Body of pancreas (tissue), 4 donors: ENCODE results near the gene RILPL1. TPM values are rescaled to one million over a fixed set of nuclear protein-coding genes. Genes with fewer than 3 reads are reported as not detected.
A peak's percentile ranks its signal among the peaks of the same experiment; 100 is the strongest.
"Not testable (repeated sequence)": the region's sequence is repeated elsewhere in the genome, so short reads cannot be mapped to it uniquely, and the experiment has no call there.

Experiments used
- ATAC-seq: fragments of 150-250 bp; one replicate; pipeline ENCODE4 v1.9.1; 2016
- DNase-seq, 4 donors: peaks; one replicate each; pipeline ENCODE4 v3.0.0-alpha.2; 2019
- H3K27ac ChIP-seq, 4 donors: fragments of 200-600 bp; sonication (generic); 1 replicate in 3 of 4; 2 replicates in 1 of 4; pipeline versions ENCODE4 v1.5.1 to v1.6.1; 2016 to 2019; ENCODE audit warnings: mild to moderate bottlenecking in 1 of 4, mixed read lengths in 1 of 4, moderate library complexity in 1 of 4
- H3K27me3 ChIP-seq, 2 donors: fragments of 200-600 bp; sonication (generic); one replicate each; pipeline ENCODE4 v1.6.0; 2016; ENCODE audit warnings: mild to moderate bottlenecking in 1 of 2
- H3K36me3 ChIP-seq, 2 donors: fragments of 200-600 bp; sonication (generic); replicated peaks in 1 of 2; 2 replicates each; pipeline ENCODE4 v1.5.1; 2016; ENCODE audit warnings: low read depth in 2 of 2; ENCODE audit not compliant: insufficient read depth in 1 of 2
- H3K4me1 ChIP-seq: fragments of 200-600 bp; sonication (generic); one replicate; pipeline ENCODE4 v1.6.0; 2016
- H3K4me3 ChIP-seq, 2 donors: fragments of 200-600 bp; sonication (generic); 1 replicate in 1 of 2; 2 replicates in 1 of 2; pipeline ENCODE4 v1.5.1; 2016 to 2019
- H3K9me3 ChIP-seq, 3 donors: fragments of 200-600 bp; sonication (generic); 1 replicate in 2 of 3; 2 replicates in 1 of 3; pipeline ENCODE4 v1.5.1; 2016
- CTCF ChIP-seq, 7 experiments: fragments of 450-650 bp in 4 of 7; fragments of 200-600 bp in 3 of 7; sonication (generic) in 3 of 7; IDR thresholded peaks; one replicate each; pipeline ENCODE4 v1.5.1; 2016 to 2019; ENCODE audit warnings: antibody characterized with exemption in 7 of 7
- POLR2A ChIP-seq, 3 donors: fragments of 450-650 bp; IDR thresholded peaks; one replicate each; pipeline ENCODE4 v1.6.1; 2016; ENCODE audit warnings: antibody characterized with exemption in 3 of 3, mild to moderate bottlenecking in 2 of 3
- WGBS, 2 donors: methylation state at CpG; one replicate each; pipeline ENCODE4 v1.1.5; 2017; 5-methylcytosine and 5-hydroxymethylcytosine counted together
- intact Hi-C: fragments of 100-400 bp; cut with DNase I; formaldehyde crosslinking; loops from one replicate; pipeline ENCODE4 v1.15.1; 2023
- total RNA-seq, 2 donors: library from RNA; depleted of rRNA; stranded (reverse); fragments of >200 nt; gene quantifications; one replicate each; pipeline ENCODE4 v1.1.0, GENCODE V29; 2016

Gene RILPL1
- total RNA-seq, 2 donors from 2014 or later, result 4.3 to 4.9 TPM

GRCh38 chr12:123520567-123521474 is 12.7 kb downstream of the RILPL1 start:
- ATAC-seq, result no peak
- 87 to 90% methylated on average over 9 to 14 of the region's 14 CpGs for WGBS, 2 donors
- H3K36me3 ChIP-seq, result peaks cover 0 to 4% of the 10 kb centered on the region in 2 donors

GRCh38 chr12:123519141-123520001 is 14.1 kb downstream of the RILPL1 start:
- peak; percentile 39 to 68 (median 56) for DNase-seq
- peaks cover 6% of the 10 kb centered on the region for H3K4me1 ChIP-seq
- intact Hi-C loops, result no loop called here
- WGBS, 2 donors, result 56 to 64% methylated on average over 12 to 24 of the region's 24 CpGs
- no peaks in the 10 kb centered on the region for H3K9me3 ChIP-seq
- peaks cover 0 to 4% of the 10 kb centered on the region in 2 donors for H3K36me3 ChIP-seq
- peak; percentile 82 for ATAC-seq
- no peak for TF ChIP-seq POLR2A (IDR thresholded peaks at IDR 0.05)
- no peak for TF ChIP-seq CTCF (IDR thresholded peaks at IDR 0.05)
- H3K27ac ChIP-seq, result peak overlapping the region; percentile 53 to 69 (median 54)
- no peaks in the 10 kb centered on the region for H3K27me3 ChIP-seq
- H3K4me3 ChIP-seq, result no peak overlapping the region

More at GRCh38 chr12:123520567-123521474, 12.7 kb downstream of the RILPL1 start:
- no peak overlapping the region for H3K4me3 ChIP-seq
- H3K27ac ChIP-seq, result no peak overlapping the region
- intact Hi-C loops, result no loop called here
- no peaks in the 10 kb centered on the region for H3K9me3 ChIP-seq
- H3K27me3 ChIP-seq, result no peaks in the 10 kb centered on the region
- no peak for DNase-seq
- TF ChIP-seq POLR2A (IDR thresholded peaks at IDR 0.05) (no peak), CTCF (IDR thresholded peaks at IDR 0.05) (no peak)
- H3K4me1 ChIP-seq, result peaks cover 6% of the 10 kb centered on the region

DNA sequence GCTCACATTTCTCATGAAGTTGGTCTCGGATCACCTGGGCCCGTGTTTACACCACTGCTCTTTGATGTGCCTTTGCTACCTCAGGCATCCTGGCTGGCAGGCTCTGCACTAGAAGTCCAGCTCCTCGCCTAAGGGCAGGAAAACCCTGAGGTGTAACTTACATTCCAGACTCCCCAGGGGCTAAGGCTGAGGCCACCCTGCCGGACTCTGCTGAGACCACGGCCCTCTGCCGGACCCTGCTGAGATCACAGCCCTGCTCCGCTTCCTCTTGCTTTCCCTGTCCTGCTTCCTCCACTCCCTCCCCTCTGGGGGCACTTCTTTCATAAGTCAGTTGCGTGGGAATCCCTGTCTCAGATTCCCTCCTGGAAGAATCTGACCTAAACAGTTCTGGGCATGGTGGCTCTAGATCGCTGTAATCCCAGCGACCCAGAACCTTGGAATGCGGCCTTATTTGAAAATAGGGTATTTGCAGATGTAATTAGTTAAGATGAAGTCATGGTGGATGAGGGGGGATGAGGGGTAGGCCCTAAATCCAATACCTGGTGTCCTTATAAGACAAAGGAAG is 17.2 kb downstream of the RILPL1 start:
- Histone ChIP-seq H3K4me3 (no peak overlapping the region), H3K9me3 (no peaks in the 10 kb centered on the region), H3K27ac (no peak overlapping the region), H3K36me3 (no peaks in the 10 kb centered on the region), H3K4me1 (peaks cover 6% of the 10 kb centered on the region), H3K27me3 (no peaks in the 10 kb centered on the region)
- intact Hi-C loops, result no loop called here
- ATAC-seq (no peak), DNase-seq (no peak)
- TF ChIP-seq POLR2A (IDR thresholded peaks at IDR 0.05) (no peak), CTCF (IDR thresholded peaks at IDR 0.05) (no peak)
- WGBS, 2 donors, result 90 to 96% methylated on average over 4 to 11 of the region's 11 CpGs

- DNase-seq, H3K27ac ChIP-seq, H3K4me1 ChIP-seq, H3K9me3 ChIP-seq, ATAC-seq, intact Hi-C loops, H3K27me3 ChIP-seq, H3K4me3 ChIP-seq, H3K36me3 ChIP-seq: not testable (repeated sequence)
- 90 to 95% methylated on average over 1 of the region's 1 CpG for WGBS, 2 donors
Observed at GRCh38 chr12:123514582-123515221, 18.8 kb downstream of the RILPL1 start.
